ENCODE measurements around the gene IGSF8.

IGSF8 gene, protein sequence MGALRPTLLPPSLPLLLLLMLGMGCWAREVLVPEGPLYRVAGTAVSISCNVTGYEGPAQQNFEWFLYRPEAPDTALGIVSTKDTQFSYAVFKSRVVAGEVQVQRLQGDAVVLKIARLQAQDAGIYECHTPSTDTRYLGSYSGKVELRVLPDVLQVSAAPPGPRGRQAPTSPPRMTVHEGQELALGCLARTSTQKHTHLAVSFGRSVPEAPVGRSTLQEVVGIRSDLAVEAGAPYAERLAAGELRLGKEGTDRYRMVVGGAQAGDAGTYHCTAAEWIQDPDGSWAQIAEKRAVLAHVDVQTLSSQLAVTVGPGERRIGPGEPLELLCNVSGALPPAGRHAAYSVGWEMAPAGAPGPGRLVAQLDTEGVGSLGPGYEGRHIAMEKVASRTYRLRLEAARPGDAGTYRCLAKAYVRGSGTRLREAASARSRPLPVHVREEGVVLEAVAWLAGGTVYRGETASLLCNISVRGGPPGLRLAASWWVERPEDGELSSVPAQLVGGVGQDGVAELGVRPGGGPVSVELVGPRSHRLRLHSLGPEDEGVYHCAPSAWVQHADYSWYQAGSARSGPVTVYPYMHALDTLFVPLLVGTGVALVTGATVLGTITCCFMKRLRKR
- 30.0 reads per million, percentile 56 among the genes with 10 or more reads in this experiment for total RNA-seq

DNA sequence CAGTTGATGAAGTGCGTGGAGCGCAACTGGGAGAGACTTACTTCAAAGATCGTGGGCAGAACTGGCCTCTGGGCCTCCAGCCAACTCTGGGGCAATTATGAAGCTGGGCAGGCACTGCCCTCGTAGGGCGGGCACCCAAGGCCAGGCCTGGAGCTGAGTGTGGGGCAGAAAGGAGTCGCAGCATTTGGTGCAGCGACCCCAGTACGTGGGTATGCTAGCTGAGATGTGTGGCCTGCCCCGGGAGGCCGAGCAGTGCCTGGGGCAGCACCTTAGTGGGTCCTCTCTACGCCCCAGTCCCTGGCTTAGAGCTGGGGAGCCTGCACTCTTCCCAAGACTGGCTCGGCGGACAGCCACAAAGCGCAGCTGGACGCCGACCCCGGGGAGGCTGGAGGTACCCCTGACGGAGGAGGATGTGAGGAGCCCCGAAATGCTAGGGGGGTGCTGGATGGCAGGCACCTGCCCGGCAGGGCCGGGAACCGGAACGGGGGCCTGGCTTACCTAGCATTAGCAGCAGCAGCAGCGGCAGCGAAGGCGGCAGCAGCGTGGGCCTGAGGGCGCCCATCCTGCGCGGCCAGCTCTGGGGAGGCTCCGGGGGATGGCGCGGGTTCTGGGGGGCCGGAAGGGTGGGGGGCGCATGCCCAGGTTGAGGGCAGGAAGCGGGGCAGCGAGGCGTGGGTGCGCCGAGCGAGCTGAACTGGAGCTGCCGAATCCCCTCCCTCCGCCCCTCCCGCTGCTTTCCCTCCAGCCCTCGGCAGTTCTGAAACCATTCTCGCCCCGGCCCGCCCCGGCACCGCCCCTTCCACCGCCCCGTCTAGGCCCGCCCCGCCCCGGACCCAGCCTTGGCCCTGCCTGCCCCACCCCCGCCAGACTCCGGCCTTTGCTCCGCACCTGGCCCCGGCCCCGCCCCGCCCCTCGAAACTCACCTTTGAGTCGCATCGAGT, at the start of gene IGSF8:
TSS of gene IGSF8 (minus strand) at position 709 of the 941 bp plus-strand sequence. CDS start at position 562, 147 bp downstream.
- DNase-seq = peak; percentile 93

DNA sequence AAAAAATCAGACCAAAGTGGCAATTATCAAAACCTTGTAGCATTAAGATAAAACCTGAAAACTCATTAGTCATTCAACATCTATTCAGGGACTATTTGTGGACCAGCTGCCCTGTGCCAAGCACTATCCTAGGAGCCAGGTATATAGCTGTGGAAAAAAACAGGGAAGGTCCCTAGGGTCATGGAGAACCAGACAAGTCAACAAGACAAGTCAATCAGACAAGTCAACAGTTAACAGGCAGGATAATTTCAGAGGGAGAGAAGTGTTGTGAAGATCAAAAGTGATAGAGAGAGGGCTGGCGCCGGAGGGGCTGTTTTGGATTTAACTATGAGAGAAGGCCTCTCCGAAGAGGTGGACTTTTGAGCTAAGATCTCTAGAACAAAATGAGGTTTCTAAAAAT, 49.7 kb upstream of the IGSF8 start:
- no peak for DNase-seq

DNA sequence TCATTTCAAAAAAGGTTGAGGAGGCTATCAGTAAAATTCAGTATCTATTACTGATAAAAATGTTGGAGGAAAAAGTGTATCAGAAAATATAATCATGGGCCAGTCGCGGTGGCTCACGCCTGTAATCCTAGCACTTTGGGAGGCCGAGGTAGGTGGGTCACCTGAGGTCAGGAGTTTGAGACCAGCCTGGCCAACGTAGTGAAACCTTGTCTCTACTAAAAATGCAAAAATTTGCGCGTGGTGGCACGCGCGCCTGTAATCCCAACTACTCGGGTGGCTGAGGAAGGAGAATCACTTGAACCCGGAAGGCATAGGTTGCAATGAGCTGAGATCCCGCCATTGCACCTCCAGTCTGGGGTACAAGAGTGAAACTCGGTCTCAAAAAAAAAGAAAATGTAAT, 47.7 kb upstream of the IGSF8 start:
- no peak for DNase-seq

DNA sequence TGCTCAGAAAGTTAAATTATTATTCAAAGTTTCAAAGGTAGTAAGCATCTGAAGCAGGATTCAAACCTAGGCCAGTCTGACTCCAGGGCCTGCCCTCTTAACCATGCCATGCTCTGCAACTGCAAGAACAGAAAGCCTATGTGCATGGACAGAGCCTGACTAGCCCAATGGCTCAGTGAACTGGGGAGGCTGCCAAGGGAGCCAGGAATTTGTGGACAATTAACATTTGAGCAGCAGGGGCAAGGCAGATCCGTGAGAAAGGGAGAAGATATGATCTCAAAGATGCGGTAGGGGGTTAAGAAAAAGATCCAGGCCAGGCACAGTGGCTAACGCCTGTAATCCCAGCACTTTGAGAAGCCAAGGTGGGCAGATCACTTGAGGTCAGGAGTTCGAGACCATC, 46.5 kb upstream of the IGSF8 start:
- no peak for DNase-seq

DNA sequence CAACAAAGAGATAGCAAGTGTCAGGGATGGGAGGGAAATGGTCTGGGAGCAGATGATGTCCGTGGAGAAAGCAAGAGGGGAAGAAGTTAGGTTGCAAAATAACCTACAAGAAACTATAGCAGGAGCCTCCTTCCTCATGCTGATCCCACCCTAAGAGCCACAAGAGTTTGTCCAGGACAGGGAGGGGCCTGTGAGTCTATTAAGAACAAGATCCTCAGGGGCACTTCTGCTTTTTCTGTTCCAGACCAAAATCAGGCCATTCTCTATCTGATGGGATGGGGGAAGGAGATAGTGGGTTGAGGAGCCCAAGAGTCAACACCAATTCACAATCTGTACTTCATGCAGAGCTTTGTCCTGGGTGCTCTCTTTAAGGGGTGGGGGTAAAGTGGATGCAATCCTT, 45.3 kb upstream of the IGSF8 start:
- no peak for DNase-seq

DNA sequence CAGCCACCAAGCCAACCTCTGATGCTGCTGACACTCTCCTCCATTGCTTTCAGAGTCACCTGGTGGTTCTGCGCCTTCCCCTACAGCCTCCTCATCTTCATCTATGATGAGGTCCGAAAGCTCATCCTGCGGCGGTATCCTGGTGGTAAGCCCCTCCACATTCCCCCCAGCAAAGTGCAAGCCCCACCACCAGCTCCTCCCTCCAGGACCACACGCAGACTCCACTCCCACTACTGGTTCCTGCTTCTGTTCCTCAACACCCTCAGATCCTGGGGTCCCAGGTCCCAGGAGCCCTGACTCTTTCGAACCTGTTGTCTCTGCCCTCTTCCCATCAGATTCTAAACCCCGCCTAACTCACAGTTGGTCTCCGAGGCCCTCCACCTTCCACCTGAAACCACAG, 41.4 kb upstream of the IGSF8 start:
- no peak for DNase-seq

DNA sequence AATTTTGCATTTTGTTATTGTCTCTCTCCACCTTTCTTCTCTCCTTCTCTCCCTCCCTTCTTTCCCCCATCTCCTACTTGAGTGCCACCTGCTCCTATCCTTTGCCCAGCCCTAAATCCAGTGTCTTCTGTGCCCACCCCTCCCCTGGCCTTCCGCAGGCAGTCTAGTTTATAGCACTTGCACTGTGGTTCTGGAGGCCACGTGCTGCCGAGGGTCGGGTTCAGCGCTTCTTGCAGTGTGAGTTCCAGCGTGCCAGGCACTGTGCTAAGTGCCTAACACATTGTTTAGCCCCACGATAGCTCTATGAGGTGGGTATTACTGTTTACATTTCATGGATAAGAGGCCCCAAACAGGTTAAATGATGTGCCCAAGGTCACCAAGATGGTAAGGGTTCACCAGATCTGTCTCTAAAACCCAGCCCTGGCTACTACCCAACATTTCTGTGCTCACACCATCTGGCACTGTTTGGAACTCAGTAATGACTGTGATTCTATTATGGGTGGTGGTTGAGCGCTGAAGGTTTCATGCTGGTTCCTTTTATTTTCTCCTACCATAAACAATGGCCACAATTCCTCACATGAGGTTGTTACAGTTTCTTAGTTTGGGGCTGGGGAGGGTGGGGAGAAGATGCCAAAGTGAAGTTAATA, 38.9 kb upstream of the IGSF8 start:
- no peak for DNase-seq

DNA sequence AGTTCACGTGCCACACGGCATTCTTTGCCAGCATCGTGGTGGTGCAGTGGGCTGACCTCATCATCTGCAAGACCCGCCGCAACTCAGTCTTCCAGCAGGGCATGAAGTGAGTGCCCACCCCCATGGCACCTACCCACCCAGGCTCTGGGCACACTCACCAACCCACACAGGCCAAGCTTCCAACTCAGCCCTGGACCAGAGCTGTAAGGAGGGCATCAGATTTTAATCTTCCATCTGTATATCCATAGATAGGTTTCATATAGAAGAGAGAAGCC, 38.4 kb upstream of the IGSF8 start:
- DNase-seq = no peak

DNA sequence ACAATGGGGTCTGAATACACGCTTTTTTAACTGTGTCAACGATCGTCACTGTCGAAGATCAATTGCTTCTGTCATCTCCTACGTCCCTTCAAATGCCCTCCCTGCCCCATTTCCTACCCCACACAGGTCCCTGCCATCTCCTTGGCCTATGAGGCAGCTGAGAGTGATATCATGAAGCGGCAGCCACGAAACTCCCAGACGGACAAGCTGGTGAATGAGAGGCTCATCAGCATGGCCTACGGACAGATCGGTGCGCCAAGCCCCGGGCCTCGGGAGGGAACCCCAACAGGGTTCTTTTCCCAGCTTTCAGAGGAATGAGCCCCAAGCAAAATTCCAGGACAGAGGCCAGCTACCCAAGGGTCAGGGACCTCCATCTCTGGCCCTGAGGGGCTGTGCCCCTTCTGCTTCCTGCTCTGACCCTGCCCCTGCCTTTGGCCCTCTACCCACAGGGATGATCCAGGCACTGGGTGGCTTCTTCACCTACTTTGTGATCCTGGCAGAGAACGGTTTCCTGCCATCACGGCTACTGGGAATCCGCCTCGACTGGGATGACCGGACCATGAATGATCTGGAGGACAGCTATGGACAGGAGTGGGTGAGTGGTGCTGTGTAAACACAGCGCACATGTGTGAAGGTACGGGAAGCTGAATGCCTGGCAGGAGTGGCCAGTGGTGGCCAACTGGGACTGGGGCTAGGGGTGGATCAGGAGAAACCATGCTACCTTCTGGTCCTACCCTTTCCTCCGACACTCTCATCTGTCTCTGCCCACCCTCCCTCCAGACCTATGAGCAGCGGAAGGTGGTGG, 37.9 kb upstream of the IGSF8 start:
- no peak for DNase-seq

DNA sequence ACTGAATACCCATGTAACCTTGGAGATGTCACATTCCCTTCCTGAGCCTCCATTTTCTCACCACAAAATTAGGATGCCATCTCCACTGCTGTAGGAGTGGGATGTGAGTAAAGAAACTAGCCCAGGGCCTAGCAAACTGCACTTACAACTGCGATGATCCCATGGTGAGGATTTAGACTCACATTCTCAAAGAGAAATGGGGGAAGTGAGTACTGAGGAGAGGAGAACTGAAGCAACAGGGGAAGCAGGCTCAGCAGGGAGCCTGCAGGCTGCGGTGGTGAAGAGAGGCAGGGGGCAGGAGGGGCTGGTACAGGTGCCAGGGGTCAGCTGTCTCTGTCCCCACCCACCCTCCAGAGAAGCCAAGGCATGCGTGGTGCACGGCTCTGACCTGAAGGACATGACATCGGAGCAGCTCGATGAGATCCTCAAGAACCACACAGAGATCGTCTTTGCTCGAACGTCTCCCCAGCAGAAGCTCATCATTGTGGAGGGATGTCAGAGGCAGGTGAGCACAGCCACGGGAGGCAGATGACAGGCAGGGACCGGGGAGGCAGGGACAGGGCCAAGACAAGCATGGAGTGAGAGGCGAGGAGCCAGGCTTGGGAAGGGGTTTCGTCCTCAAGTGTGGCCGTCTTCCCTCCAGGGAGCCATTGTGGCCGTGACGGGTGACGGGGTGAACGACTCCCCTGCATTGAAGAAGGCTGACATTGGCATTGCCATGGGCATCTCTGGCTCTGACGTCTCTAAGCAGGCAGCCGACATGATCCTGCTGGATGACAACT, 36.6 kb upstream of the IGSF8 start:
- DNase-seq = no peak

DNA sequence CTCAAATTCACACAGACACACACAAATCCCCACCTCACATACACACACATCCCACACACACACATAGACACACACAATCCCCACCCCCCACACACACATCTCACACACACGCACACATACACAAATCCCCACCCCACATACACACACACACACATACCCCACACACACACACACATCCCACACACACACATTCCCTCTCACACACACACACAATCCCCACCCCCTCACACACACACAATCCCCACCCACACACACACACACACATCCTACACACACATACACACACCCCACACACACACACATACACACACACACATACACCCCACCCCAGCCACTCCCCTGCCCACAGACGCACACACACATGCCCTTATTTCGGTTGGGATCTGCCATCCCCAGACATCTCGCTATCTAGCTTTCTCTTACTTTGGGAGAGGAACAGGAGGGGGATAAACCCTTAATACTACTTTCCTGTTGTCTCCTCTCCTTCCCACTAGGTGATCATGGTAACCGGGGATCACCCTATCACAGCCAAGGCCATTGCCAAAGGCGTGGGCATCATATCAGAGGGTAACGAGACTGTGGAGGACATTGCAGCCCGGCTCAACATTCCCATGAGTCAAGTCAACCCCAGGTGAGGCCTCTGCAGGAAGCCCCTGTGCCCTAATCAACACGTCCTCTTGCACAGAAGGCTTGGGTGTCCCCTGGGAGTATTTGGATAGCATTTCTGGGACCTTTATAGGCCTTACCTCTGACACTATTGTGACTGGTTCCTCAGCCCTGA, 35.8 kb upstream of the IGSF8 start:
- DNase-seq = no peak

DNA sequence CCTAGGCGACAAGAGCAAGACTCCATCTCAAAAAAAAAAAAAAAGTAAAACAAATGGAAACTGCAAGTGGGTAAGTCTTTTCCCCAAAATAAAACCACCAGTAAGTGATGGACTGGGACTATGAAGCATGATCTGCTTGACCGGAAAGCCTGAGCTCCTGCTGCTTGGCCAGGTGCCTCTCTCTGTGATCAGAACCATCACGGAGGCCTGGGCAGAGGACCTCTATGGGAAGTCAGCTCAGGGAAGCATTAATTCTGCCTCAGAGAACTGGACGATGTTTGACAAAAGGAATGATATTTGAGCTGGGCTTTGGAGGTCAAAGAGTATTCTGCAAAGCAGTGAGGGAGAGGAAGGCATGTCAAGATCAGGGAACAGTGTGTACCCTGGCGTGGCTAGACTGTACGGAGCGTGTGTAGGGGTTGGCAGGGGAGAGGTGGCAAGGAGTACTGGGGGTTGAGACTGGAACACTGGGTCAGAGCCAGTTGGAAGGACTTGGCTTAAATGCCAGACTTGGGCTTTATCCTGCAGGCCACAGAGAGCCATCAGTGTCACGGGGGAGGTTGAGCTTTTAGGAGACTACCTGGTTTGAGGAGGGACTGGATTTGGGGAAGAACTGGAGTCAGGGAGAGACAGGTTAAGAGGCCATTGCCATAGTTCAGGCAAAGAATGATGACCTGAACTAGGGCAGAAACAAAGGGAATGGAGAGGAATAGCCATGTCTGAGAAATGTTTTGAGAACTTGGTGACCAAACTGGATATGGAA, 33.6 kb upstream of the IGSF8 start:
- DNase-seq = no peak

DNA sequence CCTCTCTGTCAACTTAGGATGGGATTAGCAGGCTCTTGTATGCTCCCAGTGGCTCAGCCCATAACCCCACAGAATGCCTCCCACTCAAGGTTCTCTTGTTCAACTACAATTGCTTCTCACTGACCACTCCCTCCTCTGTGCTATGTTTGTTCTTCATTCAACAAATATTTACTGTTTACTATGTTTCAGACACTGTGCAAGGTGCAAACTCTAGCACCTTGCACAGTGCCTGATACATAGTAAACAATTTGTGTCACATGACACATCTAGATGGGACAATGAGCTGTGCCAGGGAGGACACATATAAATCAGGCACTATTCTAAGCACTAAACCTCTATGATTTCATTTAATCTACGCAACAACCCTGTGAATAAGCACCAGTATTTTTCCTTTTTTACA, 32.5 kb upstream of the IGSF8 start:
- DNase-seq = no peak

DNA sequence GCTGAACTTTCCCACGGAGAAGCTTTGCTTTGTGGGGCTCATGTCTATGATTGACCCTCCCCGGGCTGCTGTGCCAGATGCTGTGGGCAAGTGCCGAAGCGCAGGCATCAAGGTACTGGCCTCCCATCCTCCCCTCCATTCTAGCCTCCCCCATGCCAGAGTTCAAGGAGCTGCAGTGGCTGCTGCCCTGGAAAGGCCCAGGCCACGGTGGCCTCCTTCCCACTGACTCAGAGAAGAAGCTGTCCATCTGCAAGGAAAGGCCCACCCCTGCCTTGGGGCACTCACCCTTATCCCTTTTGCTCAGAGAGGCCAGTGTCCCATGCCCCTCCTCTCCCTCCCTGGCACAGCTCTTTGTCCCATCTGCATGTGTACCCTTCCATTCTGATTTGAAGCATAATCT, 32.1 kb upstream of the IGSF8 start:
- DNase-seq = no peak

DNA sequence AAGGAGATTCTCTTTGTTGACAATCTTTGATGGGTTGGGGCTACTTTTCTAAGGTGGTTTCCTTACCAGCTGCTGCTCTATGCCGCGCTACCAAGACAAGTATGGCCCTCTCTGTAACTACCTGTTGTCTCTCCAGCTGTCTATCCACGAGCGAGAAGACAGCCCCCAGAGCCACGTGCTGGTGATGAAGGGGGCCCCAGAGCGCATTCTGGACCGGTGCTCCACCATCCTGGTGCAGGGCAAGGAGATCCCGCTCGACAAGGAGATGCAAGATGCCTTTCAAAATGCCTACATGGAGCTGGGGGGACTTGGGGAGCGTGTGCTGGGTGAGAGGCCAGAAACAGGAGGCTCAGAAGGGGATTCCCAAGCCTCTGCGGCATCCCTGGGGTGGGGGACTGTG, 31.5 kb upstream of the IGSF8 start:
- no peak for DNase-seq

DNA sequence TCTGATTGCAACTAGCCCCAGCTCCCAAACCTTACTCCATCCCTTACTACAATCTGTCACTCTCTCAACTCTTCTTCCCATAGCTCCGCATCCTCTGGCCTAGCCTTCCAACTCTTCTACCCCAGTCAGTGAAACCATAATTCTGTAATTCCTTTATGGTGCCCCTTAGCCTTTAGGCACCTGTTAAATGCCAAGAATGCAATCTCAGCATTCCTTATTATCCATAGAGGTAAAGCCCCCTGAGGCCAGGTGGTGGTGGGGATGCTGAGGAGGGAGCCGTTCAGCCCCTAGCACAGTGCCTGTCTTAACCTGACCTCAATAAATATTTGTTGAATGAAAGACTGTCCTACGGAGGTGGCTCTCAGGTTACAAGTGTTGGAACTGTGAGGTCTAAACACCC, 31.1 kb upstream of the IGSF8 start:
- DNase-seq = no peak

DNA sequence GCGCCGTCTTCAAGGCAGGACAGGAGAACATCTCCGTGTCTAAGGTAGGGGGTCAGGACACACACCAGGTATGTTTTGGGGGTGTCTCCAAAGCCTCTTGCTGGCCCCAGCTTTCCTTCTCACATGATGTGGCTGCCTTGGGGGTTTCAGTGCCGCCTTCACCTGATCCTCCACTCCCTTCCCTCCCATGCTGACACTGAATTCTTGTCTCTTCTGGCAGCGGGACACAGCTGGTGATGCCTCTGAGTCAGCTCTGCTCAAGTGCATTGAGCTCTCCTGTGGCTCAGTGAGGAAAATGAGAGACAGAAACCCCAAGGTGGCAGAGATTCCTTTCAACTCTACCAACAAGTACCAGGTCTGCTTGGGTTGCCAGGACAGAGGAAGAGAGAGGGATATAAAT, 30.6 kb upstream of the IGSF8 start:
- DNase-seq = no peak

DNA sequence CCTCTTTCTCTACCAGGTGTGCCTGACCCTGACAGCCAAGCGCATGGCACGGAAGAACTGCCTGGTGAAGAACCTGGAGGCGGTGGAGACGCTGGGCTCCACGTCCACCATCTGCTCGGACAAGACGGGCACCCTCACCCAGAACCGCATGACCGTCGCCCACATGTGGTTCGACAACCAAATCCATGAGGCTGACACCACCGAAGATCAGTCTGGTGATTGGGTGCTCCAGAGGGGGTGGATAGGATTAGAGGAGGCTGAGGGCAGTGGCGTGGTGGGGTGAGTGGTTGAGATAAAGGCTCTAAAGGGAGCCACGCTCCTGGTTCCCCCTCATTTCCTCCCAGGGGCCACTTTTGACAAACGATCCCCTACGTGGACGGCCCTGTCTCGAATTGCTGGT, 30.2 kb upstream of the IGSF8 start:
- DNase-seq = no peak

DNA sequence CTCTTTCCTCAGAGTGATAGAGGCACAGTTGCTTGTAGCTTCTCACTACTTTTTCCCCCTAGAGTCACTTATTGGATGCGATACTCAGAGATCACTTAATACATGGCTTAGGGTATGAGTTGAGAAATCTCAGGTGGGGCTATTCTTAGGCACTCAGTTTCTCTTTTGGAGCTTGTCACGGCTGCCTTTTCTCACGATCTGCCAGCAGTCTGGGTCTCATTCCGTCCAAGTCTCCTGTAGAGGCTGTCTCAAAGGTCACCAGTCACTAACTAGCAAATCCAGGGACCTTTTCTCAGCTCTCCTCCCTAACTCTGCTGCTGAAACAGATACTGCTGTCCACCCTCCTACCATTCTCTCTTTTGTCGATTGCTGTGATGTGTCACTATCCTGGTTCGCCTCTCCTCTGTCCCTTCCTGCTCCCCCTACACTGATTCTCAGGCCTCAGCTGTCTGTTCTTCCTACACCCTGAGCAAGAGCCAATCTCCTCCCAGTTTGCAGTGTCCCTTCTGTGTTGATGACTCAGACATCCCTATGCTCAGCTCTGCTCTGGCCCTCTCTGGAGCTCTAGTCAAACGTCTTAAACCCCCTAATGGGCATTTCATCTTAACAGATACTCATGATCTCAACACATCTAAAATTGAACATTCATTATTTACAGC, 29.6 kb upstream of the IGSF8 start:
- no peak for DNase-seq

All from effector CD4-positive, alpha-beta T cell (primary cell).